DND-41 (cell line): ENCODE measurements around the gene HOXC11.

Experiments used
- ATAC-seq: fragments of 200-7000 bp; cut with Tn5 transposase; 3 replicates; pipeline ENCODE4 v1.9.1; 2021; ENCODE audit warnings: low read depth; ENCODE audit not compliant: insufficient read depth
- DNase-seq: peaks from one replicate; pipeline ENCODE4 v3.0.0-alpha.2; 2020
- H2AFZ ChIP-seq: 2 replicates; pipeline ENCODE4 v1.6.0; 2012; ENCODE audit warnings: low read depth, low read length
- H3K27ac ChIP-seq: 2 replicates; pipeline ENCODE4 v1.5.1; 2012; ENCODE audit warnings: low read length, inconsistent platforms
- H3K27me3 ChIP-seq: fragments of 200-600 bp; sonication (generic); 2 replicates; pipeline ENCODE4 v1.6.0; 2012; ENCODE audit warnings: low read length, mild to moderate bottlenecking, inconsistent platforms; ENCODE audit not compliant: insufficient read depth, poor library complexity
- H3K36me3 ChIP-seq: 2 replicates; pipeline ENCODE4 v1.5.1; 2012; ENCODE audit warnings: low read length, inconsistent platforms; ENCODE audit not compliant: insufficient read depth
- H3K4me1 ChIP-seq: 2 replicates; pipeline ENCODE4 v1.5.1; 2012; ENCODE audit warnings: mild to moderate bottlenecking, low read length; ENCODE audit not compliant: insufficient read depth
- H3K4me2 ChIP-seq: 2 replicates; pipeline ENCODE4 v1.6.0; 2012; ENCODE audit warnings: mild to moderate bottlenecking, moderate library complexity, low read length, inconsistent platforms; ENCODE audit not compliant: insufficient read depth
- H3K4me3 ChIP-seq, 2 experiments: fragments of 200-600 bp in 1 of 2; shearing (Covaris generic) in 1 of 2; 2 replicates each; pipeline ENCODE4 v1.5.1; 2012 to 2016; ENCODE audit warnings: inconsistent platforms in 2 of 2, low read length in 2 of 2, mild to moderate bottlenecking in 2 of 2, low read depth in 1 of 2, moderate library complexity in 1 of 2
- H3K79me2 ChIP-seq: 2 replicates; pipeline ENCODE4 v1.6.0; 2012; ENCODE audit warnings: low read length, inconsistent platforms; ENCODE audit not compliant: insufficient read depth
- H3K9ac ChIP-seq: 2 replicates; pipeline ENCODE4 v1.6.0; 2012; ENCODE audit warnings: low read depth, mild to moderate bottlenecking, inconsistent platforms, low read length, moderate library complexity
- H3K9me3 ChIP-seq: 2 replicates; pipeline ENCODE4 v1.5.1; 2012; ENCODE audit warnings: low read length, moderate library complexity, mild to moderate bottlenecking, inconsistent platforms; ENCODE audit not compliant: insufficient read depth, severe bottlenecking
- H4K20me1 ChIP-seq: 2 replicates; pipeline ENCODE4 v1.6.0; 2012; ENCODE audit warnings: low read length; ENCODE audit not compliant: insufficient read depth
- EZH2 ChIP-seq: IDR thresholded peaks from 3 replicates; pipeline ENCODE4 v1.6.1; 2012; ENCODE audit warnings: borderline replicate concordance, low read depth, mild to moderate bottlenecking, moderate library complexity, low read length, inconsistent platforms; ENCODE audit not compliant: severe bottlenecking
- TF ChIP-seq, protein P1 (sequence below): IDR thresholded peaks from 2 replicates; pipeline ENCODE4 v1.5.1; 2012; ENCODE audit warnings: borderline replicate concordance, low read length, moderate library complexity, mild to moderate bottlenecking; ENCODE audit not compliant: poor library complexity, severe bottlenecking; ENCODE audit errors: extremely low read depth

Gene HOXC11

GRCh38 chr12:54024127-54024526 lies 51.2 kb downstream of the HOXC11 start:
- no peak overlapping the region for H2AFZ ChIP-seq
- H3K79me2 ChIP-seq = no peaks in the 10 kb centered on the region
- H3K4me2 ChIP-seq = no peak overlapping the region
- no peak overlapping the region for H3K4me3 ChIP-seq
- no peaks in the 10 kb centered on the region for H3K4me1 ChIP-seq
- H3K36me3 ChIP-seq = no peaks in the 10 kb centered on the region
- TF ChIP-seq, protein P1, sequence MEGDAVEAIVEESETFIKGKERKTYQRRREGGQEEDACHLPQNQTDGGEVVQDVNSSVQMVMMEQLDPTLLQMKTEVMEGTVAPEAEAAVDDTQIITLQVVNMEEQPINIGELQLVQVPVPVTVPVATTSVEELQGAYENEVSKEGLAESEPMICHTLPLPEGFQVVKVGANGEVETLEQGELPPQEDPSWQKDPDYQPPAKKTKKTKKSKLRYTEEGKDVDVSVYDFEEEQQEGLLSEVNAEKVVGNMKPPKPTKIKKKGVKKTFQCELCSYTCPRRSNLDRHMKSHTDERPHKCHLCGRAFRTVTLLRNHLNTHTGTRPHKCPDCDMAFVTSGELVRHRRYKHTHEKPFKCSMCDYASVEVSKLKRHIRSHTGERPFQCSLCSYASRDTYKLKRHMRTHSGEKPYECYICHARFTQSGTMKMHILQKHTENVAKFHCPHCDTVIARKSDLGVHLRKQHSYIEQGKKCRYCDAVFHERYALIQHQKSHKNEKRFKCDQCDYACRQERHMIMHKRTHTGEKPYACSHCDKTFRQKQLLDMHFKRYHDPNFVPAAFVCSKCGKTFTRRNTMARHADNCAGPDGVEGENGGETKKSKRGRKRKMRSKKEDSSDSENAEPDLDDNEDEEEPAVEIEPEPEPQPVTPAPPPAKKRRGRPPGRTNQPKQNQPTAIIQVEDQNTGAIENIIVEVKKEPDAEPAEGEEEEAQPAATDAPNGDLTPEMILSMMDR = no peak
- no peak for TF ChIP-seq EZH2
- DNase-seq = no peak
- H3K27me3 ChIP-seq = peaks cover 56% of the 10 kb centered on the region
- H3K9ac ChIP-seq = no peak overlapping the region
- no peaks in the 10 kb centered on the region for H4K20me1 ChIP-seq
- no peak overlapping the region for H3K27ac ChIP-seq
- no peaks in the 10 kb centered on the region for H3K9me3 ChIP-seq
- no peak for ATAC-seq

DNA sequence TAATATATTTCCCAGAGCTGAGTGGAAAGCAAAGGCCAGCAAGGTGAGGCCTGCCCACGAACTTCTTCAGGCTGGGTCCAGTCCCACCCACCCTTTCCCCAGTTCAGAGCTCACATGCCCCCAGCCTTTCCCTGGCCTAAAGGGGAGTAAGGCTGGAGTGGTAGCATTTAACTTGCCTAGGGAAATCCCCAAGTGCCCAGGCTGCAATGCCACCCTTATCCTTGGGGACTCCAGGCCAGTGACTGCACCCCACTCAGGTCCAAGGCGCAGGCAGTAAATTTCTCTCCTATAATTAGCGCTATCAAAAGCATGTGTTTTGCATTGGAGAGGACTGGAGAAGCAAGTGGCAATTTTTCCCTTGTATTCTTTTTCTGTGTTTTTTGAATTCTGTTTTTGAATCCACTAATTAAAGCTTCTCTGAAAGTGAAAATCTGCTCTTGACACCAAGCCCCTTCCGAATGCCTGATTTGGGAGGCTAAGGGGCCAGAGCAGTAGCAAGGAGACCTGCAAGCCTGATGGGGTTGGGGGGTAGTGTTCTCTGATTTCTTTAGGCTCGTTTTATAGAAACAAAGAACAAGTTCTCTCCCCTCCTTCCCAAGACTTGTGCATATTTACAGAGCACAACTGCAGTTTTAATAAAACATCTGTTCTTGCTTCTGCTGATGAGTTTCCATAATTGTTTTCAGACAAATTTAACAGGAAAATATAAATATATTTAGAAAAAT lies 51.8 kb downstream of the HOXC11 start:
- Histone ChIP-seq H3K27me3 (peaks cover 56% of the 10 kb centered on the region), H3K27ac (no peak overlapping the region), H3K79me2 (no peaks in the 10 kb centered on the region), H4K20me1 (no peaks in the 10 kb centered on the region), H3K4me1 (no peaks in the 10 kb centered on the region), H3K9ac (no peak overlapping the region), H3K36me3 (no peaks in the 10 kb centered on the region), H3K4me2 (no peak overlapping the region), H2AFZ (no peak overlapping the region), H3K4me3 (no peak overlapping the region), H3K9me3 (no peaks in the 10 kb centered on the region)
- no peak for ATAC-seq
- TF ChIP-seq EZH2 = no peak
- TF ChIP-seq, protein P1 = no peak
- DNase-seq = no peak

DNA sequence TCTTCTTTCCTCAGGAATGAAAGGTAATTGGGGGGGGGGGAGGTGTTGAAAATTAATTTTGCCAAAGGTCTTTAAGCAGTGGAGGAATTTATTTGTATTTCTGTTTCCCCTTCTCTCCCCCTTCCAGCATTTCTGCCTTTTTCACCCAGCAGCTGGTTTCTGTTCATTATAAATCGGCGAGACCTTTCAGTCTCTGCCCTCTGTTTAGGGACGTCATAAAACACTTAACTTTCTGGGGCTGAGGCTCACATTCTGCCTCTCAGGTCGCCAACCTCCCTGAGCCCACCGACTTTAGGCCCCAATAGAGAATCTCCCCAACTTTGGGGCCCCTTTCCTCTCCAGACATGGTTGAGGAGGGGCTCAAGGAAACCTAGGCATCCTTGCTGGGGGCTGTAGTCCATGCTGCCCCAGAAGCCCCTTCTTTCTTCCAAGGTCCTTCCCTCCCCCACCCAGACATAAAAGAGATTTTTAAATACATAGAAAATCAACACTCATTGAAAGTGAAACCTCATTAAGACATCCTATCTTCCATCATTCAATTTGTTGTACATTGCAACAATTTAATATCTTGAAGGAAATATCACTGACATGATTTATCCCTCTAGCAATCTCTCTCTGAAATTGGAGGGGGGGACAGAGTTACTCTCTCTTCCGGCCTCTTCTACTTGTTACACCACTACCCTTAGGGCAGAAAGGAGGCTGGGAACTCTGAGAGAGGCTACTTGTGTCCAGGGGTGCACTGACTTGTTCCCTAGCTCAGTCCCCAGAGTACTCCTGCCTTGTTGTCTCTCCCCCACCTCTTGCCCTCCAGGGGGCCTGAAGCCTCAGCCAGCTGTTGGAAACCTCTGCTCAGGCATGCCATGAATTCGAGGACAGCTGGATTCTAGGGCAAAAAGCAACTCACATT lies 52.8 kb downstream of the HOXC11 start:
- Histone ChIP-seq H3K4me3 (no peak overlapping the region), H3K9me3 (no peaks in the 10 kb centered on the region), H3K36me3 (no peaks in the 10 kb centered on the region)

More for the DNA sequence above, 52.8 kb downstream of the HOXC11 start:
- H3K9ac ChIP-seq = no peak overlapping the region
- no peaks in the 10 kb centered on the region for H3K4me1 ChIP-seq
- no peak overlapping the region for H2AFZ ChIP-seq
- no peaks in the 10 kb centered on the region for H3K79me2 ChIP-seq
- no peak overlapping the region for H3K4me2 ChIP-seq
- DNase-seq (no peak), ATAC-seq (no peak)
- no peak for TF ChIP-seq EZH2
- TF ChIP-seq, protein P1 = no peak
- H3K27me3 ChIP-seq = peaks cover 56% of the 10 kb centered on the region
- no peaks in the 10 kb centered on the region for H4K20me1 ChIP-seq
- no peak overlapping the region for H3K27ac ChIP-seq
